ENCODE data around the gene IER2.

The IER2 gene

GRCh38 chr19:13150187-13150930 is at the start of gene IER2, which contains the start of gene STX10:
TSS of gene IER2 (plus strand) at chr19:13150411. CDS start at chr19:13153187, 2,776 bp downstream.
TSS of gene STX10 (minus strand) at chr19:13150375. CDS start at chr19:13150173, 202 bp downstream.
- peak; percentile 97 for DNase-seq (ENCODE audit: low read depth)
- peak within 1 kb of the TSS; percentile 92 for H3K4me3 ChIP-seq (ENCODE audit: low read length)
- TF ChIP-seq CTCF (IDR thresholded peaks at IDR 0.05; ENCODE audit: insufficient read depth, low read depth, low read length, missing control alignments) = peak; percentile 58

- DNase-seq (ENCODE audit: low read depth) = no peak
- TF ChIP-seq CTCF (IDR thresholded peaks at IDR 0.05; ENCODE audit: insufficient read depth, low read depth, low read length, missing control alignments) = peak; percentile 15
- no peak overlapping the region for H3K4me3 ChIP-seq (ENCODE audit: low read length)
These were observed 49.2 kb upstream of the IER2 start for GRCh38 chr19:13100841-13101589.

GRCh38 chr19:13101590-13102415 is 48.4 kb upstream of the IER2 start:
- DNase-seq (ENCODE audit: low read depth) = no peak
- TF ChIP-seq CTCF (IDR thresholded peaks at IDR 0.05; ENCODE audit: insufficient read depth, low read depth, low read length, missing control alignments) = no peak
- H3K4me3 ChIP-seq (ENCODE audit: low read length) = no peak overlapping the region

- peak overlapping the region; percentile 24 for H3K4me3 ChIP-seq (ENCODE audit: low read length)
- TF ChIP-seq CTCF (IDR thresholded peaks at IDR 0.05; ENCODE audit: insufficient read depth, low read depth, low read length, missing control alignments) = no peak
- no peak for DNase-seq (ENCODE audit: low read depth)
These were observed 47.9 kb upstream of the IER2 start for GRCh38 chr19:13102416-13102665.

GRCh38 chr19:13102666-13103580 is 47.3 kb upstream of the IER2 start, which contains the start of gene LYL1:
TSS of gene LYL1 (minus strand) at chr19:13102858. CDS start at chr19:13101171, 1,687 bp downstream.
- H3K4me3 ChIP-seq (ENCODE audit: low read length) = peak within 1 kb of the TSS; percentile 24
- no peak for DNase-seq (ENCODE audit: low read depth)
- no peak for TF ChIP-seq CTCF (IDR thresholded peaks at IDR 0.05; ENCODE audit: insufficient read depth, low read depth, low read length, missing control alignments)

All from epithelial cell of esophagus (primary cell).